Measurements from ENCODE around the gene PRR12.

Gene PRR12

DNA sequence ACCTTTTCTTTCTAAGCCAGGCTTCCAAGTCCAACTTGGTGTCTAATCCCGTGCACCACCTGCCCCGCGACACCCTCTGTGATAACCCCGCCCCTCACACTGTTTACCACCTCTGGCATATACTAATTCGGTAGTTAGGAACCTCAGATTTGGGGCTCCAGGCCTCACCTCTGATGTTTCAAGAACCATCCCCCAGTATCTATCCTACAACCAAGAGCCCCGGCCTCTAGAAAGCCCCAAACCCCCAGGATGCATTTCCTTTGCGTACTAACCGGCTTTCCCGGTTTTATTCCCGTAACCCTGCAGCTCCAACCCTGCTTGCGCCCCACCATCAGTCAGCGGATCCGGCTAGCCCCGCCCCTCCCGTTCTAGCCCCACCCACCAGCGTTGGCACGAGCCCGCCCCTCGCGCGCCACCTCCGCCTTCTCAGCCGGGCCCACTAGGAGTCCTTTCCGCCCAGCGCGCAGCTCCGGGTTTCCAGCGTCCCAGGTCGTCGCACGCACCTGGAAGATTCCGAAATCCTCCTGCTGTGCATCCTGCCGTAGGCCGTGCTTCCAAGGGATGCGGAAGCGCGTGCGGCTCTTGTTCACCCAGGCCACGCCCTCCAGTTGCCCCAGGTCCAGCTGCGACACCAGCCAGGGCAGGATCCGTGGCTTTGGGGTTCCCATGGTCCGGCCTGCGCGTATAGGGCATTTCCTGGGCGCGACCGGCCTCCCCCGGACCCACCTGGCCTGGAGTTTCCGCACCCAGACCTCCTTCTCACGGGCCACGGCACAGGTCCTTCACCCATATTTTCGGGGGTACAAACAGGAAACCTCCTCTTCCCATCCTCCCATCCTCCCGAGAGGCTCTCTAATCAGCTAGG, 73.4 kb downstream of the PRR12 start:
- Histone ChIP-seq H3K4me3 (ENCODE audit: low read depth, low read length) (peak overlapping the region; percentile 48), H3K36me3 (ENCODE audit: control insufficient read depth in 2 of 2, insufficient read depth in 1 of 2, low read length in 2 of 2) (peaks cover 12 to 57% of the 10 kb centered on the region in 2 experiments), H3K27ac (ENCODE audit: extremely low read depth, low read depth, low read length) (peak overlapping the region; percentile 87), H3K9me3 (ENCODE audit: control insufficient read depth, insufficient read depth, low read depth, low read length) (no peaks in the 10 kb centered on the region), H3K4me1 (ENCODE audit: control insufficient read depth, insufficient read depth, low read length) (peaks cover 6% of the 10 kb centered on the region)
- CTCF ChIA-PET, result interaction anchor here (0.6 to 3.2 kb wide), 7 partner anchors 8 to 162 kb away, joined by 3 to 27 read pairs (median 5); partner anchors contain the start of gene PRMT1
- POLR2A ChIA-PET, result interaction anchor here (0.5 to 4.9 kb wide), 16 partner anchors 10 to 213 kb away, joined by 3 to 85 read pairs (median 6); partner anchors contain the start of genes NOSIP, PIH1D1, PNKP and PRMT1
- TF ChIP-seq, protein P1, sequence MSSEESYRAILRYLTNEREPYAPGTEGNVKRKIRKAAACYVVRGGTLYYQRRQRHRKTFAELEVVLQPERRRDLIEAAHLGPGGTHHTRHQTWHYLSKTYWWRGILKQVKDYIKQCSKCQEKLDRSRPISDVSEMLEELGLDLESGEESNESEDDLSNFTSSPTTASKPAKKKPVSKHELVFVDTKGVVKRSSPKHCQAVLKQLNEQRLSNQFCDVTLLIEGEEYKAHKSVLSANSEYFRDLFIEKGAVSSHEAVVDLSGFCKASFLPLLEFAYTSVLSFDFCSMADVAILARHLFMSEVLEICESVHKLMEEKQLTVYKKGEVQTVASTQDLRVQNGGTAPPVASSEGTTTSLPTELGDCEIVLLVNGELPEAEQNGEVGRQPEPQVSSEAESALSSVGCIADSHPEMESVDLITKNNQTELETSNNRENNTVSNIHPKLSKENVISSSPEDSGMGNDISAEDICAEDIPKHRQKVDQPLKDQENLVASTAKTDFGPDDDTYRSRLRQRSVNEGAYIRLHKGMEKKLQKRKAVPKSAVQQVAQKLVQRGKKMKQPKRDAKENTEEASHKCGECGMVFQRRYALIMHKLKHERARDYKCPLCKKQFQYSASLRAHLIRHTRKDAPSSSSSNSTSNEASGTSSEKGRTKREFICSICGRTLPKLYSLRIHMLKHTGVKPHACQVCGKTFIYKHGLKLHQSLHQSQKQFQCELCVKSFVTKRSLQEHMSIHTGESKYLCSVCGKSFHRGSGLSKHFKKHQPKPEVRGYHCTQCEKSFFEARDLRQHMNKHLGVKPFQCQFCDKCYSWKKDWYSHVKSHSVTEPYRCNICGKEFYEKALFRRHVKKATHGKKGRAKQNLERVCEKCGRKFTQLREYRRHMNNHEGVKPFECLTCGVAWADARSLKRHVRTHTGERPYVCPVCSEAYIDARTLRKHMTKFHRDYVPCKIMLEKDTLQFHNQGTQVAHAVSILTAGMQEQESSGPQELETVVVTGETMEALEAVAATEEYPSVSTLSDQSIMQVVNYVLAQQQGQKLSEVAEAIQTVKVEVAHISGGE (tag by site-specific recombination; conservative IDR thresholded peaks at IDR 0.05; ENCODE audit: low read depth), result peak; percentile 85
- TF ChIP-seq ZNF354C (tag by site-specific recombination; IDR thresholded peaks at IDR 0.05; ENCODE audit: borderline replicate concordance, low read depth) (no peak), ZNF629 (tag by site-specific recombination; IDR thresholded peaks at IDR 0.05) (no peak), ZNF221 (tag by site-specific recombination; IDR thresholded peaks at IDR 0.05; ENCODE audit: borderline replicate concordance) (no peak), ZFP41 (tag by site-specific recombination; IDR thresholded peaks at IDR 0.05; ENCODE audit: borderline replicate concordance) (no peak), ZNF560 (tag by site-specific recombination; IDR thresholded peaks at IDR 0.05; ENCODE audit: borderline replicate concordance) (no peak), OVOL3 (tag by site-specific recombination; IDR thresholded peaks at IDR 0.05) (0 out of 2 replicates have a peak, but pooled peaks have one; percentile 19), ZNF521 (tag by site-specific recombination; IDR thresholded peaks at IDR 0.05) (no peak), ZXDB (tag by site-specific recombination; IDR thresholded peaks at IDR 0.05) (no peak; the same call in 1 of the 2 replicates), ZNF626 (tag by site-specific recombination; IDR thresholded peaks at IDR 0.05) (no peak), ZNF623 (tag by site-specific recombination; IDR thresholded peaks at IDR 0.05) (no peak), ZBTB7A (tag by site-specific recombination; IDR thresholded peaks at IDR 0.05; ENCODE audit: low read depth) (no peak), ZSCAN30 (tag by site-specific recombination; IDR thresholded peaks at IDR 0.05) (0 out of 2 replicates have a peak, but pooled peaks have one; percentile 19), ZNF157 (tag by site-specific recombination; IDR thresholded peaks at IDR 0.05) (no peak), ZNF529 (tag by site-specific recombination; IDR thresholded peaks at IDR 0.05; ENCODE audit: insufficient replicate concordance) (no peak), ZFHX2 (tag by site-specific recombination; conservative IDR thresholded peaks at IDR 0.05) (peak; percentile 66), ZBTB1 (tag by site-specific recombination; IDR thresholded peaks at IDR 0.05) (no peak), ZNF837 (tag by site-specific recombination; IDR thresholded peaks at IDR 0.05) (no peak)
- TF ChIP-seq, protein P2, sequence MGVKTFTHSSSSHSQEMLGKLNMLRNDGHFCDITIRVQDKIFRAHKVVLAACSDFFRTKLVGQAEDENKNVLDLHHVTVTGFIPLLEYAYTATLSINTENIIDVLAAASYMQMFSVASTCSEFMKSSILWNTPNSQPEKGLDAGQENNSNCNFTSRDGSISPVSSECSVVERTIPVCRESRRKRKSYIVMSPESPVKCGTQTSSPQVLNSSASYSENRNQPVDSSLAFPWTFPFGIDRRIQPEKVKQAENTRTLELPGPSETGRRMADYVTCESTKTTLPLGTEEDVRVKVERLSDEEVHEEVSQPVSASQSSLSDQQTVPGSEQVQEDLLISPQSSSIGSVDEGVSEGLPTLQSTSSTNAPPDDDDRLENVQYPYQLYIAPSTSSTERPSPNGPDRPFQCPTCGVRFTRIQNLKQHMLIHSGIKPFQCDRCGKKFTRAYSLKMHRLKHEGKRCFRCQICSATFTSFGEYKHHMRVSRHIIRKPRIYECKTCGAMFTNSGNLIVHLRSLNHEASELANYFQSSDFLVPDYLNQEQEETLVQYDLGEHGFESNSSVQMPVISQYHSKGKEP (tag by site-specific recombination; IDR thresholded peaks at IDR 0.05), result no peak; the same call in 1 of the 2 replicates
- TF ChIP-seq, protein P3, sequence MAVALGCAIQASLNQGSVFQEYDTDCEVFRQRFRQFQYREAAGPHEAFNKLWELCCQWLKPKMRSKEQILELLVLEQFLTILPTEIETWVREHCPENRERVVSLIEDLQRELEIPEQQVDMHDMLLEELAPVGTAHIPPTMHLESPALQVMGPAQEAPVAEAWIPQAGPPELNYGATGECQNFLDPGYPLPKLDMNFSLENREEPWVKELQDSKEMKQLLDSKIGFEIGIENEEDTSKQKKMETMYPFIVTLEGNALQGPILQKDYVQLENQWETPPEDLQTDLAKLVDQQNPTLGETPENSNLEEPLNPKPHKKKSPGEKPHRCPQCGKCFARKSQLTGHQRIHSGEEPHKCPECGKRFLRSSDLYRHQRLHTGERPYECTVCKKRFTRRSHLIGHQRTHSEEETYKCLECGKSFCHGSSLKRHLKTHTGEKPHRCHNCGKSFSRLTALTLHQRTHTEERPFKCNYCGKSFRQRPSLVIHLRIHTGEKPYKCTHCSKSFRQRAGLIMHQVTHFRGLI (tag by site-specific recombination; IDR thresholded peaks at IDR 0.05), result peak; percentile 27; the same call in 1 of the 2 replicates
- TF ChIP-seq, protein P4, sequence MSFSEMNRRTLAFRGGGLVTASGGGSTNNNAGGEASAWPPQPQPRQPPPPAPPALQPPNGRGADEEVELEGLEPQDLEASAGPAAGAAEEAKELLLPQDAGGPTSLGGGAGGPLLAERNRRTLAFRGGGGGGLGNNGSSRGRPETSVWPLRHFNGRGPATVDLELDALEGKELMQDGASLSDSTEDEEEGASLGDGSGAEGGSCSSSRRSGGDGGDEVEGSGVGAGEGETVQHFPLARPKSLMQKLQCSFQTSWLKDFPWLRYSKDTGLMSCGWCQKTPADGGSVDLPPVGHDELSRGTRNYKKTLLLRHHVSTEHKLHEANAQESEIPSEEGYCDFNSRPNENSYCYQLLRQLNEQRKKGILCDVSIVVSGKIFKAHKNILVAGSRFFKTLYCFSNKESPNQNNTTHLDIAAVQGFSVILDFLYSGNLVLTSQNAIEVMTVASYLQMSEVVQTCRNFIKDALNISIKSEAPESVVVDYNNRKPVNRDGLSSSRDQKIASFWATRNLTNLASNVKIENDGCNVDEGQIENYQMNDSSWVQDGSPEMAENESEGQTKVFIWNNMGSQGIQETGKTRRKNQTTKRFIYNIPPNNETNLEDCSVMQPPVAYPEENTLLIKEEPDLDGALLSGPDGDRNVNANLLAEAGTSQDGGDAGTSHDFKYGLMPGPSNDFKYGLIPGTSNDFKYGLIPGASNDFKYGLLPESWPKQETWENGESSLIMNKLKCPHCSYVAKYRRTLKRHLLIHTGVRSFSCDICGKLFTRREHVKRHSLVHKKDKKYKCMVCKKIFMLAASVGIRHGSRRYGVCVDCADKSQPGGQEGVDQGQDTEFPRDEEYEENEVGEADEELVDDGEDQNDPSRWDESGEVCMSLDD (tag by site-specific recombination; IDR thresholded peaks at IDR 0.05), result peak; percentile 79
- TF ChIP-seq, protein P5, sequence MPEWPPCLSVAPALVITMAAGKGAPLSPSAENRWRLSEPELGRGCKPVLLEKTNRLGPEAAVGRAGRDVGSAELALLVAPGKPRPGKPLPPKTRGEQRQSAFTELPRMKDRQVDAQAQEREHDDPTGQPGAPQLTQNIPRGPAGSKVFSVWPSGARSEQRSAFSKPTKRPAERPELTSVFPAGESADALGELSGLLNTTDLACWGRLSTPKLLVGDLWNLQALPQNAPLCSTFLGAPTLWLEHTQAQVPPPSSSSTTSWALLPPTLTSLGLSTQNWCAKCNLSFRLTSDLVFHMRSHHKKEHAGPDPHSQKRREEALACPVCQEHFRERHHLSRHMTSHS (tag by site-specific recombination; IDR thresholded peaks at IDR 0.05), result no peak
- TF ChIP-seq, protein P6, sequence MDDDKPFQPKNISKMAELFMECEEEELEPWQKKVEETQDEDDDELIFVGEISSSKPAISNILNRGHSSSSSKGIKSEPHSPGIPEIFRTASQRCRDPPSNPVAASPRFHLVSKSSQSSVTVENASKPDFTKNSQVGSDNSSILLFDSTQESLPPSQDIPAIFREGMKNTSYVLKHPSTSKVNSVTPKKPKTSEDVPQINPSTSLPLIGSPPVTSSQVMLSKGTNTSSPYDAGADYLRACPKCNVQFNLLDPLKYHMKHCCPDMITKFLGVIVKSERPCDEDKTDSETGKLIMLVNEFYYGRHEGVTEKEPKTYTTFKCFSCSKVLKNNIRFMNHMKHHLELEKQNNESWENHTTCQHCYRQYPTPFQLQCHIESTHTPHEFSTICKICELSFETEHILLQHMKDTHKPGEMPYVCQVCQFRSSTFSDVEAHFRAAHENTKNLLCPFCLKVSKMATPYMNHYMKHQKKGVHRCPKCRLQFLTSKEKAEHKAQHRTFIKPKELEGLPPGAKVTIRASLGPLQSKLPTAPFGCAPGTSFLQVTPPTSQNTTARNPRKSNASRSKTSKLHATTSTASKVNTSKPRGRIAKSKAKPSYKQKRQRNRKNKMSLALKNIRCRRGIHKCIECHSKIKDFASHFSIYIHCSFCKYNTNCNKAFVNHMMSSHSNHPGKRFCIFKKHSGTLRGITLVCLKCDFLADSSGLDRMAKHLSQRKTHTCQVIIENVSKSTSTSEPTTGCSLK (tag by site-specific recombination; IDR thresholded peaks at IDR 0.05), result no peak

Data from HEK293 (cell line).